OCI-LY1 (cell line): Measurements from ENCODE around the gene DDHD1.

Experiments
- EZH2 ChIP-seq: fragments of 200-600 bp; sonication (generic), shearing (Covaris generic); IDR thresholded peaks from 2 replicates; pipeline ENCODE4 v1.8.0; 2017; ENCODE audit warnings: borderline replicate concordance, mixed run types, mild to moderate bottlenecking, antibody characterized with exemption, low read length, moderate library complexity, mixed read lengths
- TF ChIP-seq, protein P1 (sequence below): fragments of 200-600 bp; sonication (generic), shearing (Covaris generic); IDR thresholded peaks from 2 replicates; pipeline ENCODE4 v1.5.1; 2017; ENCODE audit warnings: mild to moderate bottlenecking, antibody characterized with exemption, low read length, moderate library complexity, mixed read lengths

DNA sequence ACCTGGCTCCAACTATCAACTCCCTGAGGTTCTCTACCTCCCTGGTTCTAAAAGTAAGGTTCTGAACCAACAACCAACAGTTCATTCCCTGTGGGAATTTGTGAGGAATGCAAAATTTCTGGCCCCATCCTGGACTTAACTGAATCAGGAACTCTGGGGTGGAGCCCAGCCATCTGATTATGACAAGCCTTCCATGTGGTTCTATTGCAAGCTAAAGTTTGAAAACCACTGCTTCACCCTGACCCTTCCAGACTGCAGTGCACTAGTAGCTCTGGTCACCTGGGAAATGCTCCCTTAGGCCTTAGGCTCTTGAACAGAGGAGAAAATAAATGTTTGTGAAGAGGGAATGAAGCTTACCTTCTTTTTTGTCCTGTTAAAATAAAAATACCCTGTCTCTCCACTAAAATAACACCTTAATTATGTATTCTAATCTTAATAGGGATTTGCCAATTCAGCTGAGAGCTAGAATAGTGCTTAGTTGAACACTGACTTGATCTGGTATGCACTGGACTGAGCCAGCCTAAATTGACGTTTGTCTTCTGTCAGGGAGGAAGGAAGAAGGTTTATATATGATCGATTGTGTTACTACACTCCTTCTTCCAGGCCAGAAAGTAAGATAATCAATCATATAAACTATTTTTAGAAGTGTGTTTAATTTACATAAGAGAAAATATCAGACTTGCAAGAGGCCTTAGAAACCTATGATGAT is 39.1 kb upstream of the DDHD1 start:
- TF ChIP-seq, protein P1, sequence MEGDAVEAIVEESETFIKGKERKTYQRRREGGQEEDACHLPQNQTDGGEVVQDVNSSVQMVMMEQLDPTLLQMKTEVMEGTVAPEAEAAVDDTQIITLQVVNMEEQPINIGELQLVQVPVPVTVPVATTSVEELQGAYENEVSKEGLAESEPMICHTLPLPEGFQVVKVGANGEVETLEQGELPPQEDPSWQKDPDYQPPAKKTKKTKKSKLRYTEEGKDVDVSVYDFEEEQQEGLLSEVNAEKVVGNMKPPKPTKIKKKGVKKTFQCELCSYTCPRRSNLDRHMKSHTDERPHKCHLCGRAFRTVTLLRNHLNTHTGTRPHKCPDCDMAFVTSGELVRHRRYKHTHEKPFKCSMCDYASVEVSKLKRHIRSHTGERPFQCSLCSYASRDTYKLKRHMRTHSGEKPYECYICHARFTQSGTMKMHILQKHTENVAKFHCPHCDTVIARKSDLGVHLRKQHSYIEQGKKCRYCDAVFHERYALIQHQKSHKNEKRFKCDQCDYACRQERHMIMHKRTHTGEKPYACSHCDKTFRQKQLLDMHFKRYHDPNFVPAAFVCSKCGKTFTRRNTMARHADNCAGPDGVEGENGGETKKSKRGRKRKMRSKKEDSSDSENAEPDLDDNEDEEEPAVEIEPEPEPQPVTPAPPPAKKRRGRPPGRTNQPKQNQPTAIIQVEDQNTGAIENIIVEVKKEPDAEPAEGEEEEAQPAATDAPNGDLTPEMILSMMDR: no peak
- TF ChIP-seq EZH2: no peak
